ENCODE measurements around the gene SNRPF. TPM values are rescaled to one million over a fixed set of nuclear protein-coding genes. Genes with fewer than 3 reads are reported as not detected.

SNRPF gene
- total RNA-seq, 1 donor from 2014 or later = 12.6 TPM

Other genes with a start within 250 kb of the SNRPF start
- gene NTN4, start 68.2 kb upstream of the SNRPF start, total RNA-seq = 40.3 TPM
- 0.40 TPM for gene CCDC38, start 83.7 kb downstream of the SNRPF start, total RNA-seq
- gene AMDHD1, start 84.4 kb downstream of the SNRPF start, total RNA-seq = 0.76 TPM
- gene HAL, start 137.4 kb downstream of the SNRPF start, total RNA-seq = 2.1 TPM
- 56.5 TPM for gene LTA4H, start 176.6 kb downstream of the SNRPF start, total RNA-seq

All from sciatic nerve (tissue), 1 donor.